SIG-M5 treated with dmso at 0.1 percent for 504 hours (cell line): ENCODE results near the gene CHID1.
A peak's percentile ranks its signal among the peaks of the same experiment; 100 is the strongest.

Experiments
- DNase-seq: peaks from one replicate; lab custom pipeline; 2025; ENCODE audit not compliant: unreplicated experiment; lab: John Stamatoyannopoulos, UW

Gene CHID1

GRCh38 chr11:837189-837989 is 73.2 kb downstream of the CHID1 start:
- no peak for DNase-seq

GRCh38 chr11:836700-837099 is 73.9 kb downstream of the CHID1 start:
- no peak for DNase-seq

GRCh38 chr11:836274-836673 is 74.3 kb downstream of the CHID1 start:
- DNase-seq = no peak

GRCh38 chr11:834371-835316 is 76.0 kb downstream of the CHID1 start:
- DNase-seq = no peak

- no peak for DNase-seq
Measured at GRCh38 chr11:833849-834311, 76.7 kb downstream of the CHID1 start.

GRCh38 chr11:833114-833791 is 77.4 kb downstream of the CHID1 start:
- no peak for DNase-seq

- peak; percentile 38 for DNase-seq
Measured at GRCh38 chr11:832529-833113, 78.0 kb downstream of the CHID1 start, which contains the start of gene CD151. CD151 (plus strand) TSS chr11:832952; CDS start chr11:836070, 3,118 bp downstream.

- no peak for DNase-seq
Measured at GRCh38 chr11:831961-832528, 78.6 kb downstream of the CHID1 start.

GRCh38 chr11:831118-831864 is 79.3 kb downstream of the CHID1 start:
- no peak for DNase-seq

- DNase-seq = peak; percentile 36
Measured at GRCh38 chr11:830295-831117, 80.1 kb downstream of the CHID1 start.

- no peak for DNase-seq
Measured at GRCh38 chr11:829847-830294, 80.7 kb downstream of the CHID1 start.

- no peak for DNase-seq
Measured at GRCh38 chr11:829176-829846, 81.3 kb downstream of the CHID1 start.

- no peak for DNase-seq
Measured at GRCh38 chr11:828506-829175, 82.0 kb downstream of the CHID1 start.

- no peak for DNase-seq
Measured at GRCh38 chr11:827897-828192, 82.8 kb downstream of the CHID1 start, which contains the start of gene CRACR2B. CRACR2B (plus strand) TSS chr11:827919; CDS start chr11:828608, 689 bp downstream.

GRCh38 chr11:827146-827896 is 83.3 kb downstream of the CHID1 start:
- DNase-seq = no peak

- no peak for DNase-seq
Measured at GRCh38 chr11:826836-827145, 83.8 kb downstream of the CHID1 start.

GRCh38 chr11:826227-826621 is 84.4 kb downstream of the CHID1 start:
- DNase-seq = no peak
